ENCODE measurements around the gene DIO2. TPM values are rescaled to one million over a fixed set of nuclear protein-coding genes. Genes with fewer than 3 reads are reported as not detected.

DIO2 gene
- total RNA-seq, 3 donors from 2014 or later (not counting 1 experiment from before 2014, with no cell fraction given), result not detected

DNA sequence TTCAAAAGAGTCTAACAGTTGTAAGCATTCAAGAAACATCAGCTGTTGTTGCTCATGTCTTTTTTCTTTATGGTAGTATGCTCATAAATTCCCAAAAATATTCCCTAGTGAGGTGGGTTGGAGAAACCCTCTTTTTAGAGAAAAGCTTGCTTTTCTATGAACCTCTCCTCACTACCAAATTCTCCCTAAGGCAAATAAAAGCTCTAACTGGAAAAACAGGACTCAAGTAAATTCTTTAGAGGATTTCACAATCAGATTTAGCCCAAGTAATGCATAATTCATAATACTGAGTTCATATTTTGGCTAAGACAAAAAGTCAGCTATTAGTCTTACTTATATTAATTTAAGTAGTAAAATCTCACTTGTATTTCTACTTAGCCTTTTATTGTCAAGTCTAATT is 59.1 kb downstream of the DIO2 start:
- ATAC-seq (no peak), DNase-seq (no peak)
- H3K4me1 Mint-ChIP-seq, result no peaks in the 10 kb centered on the region
- Histone ChIP-seq H3K27ac (ENCODE audit: low read length) (no peak overlapping the region), H3K36me3 (ENCODE audit: control insufficient read depth, insufficient read depth, low read length) (no peaks in the 10 kb centered on the region), H3K4me3 (ENCODE audit: low read length) (no peak overlapping the region), H3K9me3 (ENCODE audit: control insufficient read depth, insufficient read depth, low read length) (no peaks in the 10 kb centered on the region), H3K4me1 (ENCODE audit: control insufficient read depth, insufficient read depth, low read length) (no peaks in the 10 kb centered on the region), H3K27me3 (ENCODE audit: control insufficient read depth, insufficient read depth, low read length) (no peaks in the 10 kb centered on the region)
- intact Hi-C loops (cut with micrococcal nuclease), result no loop called here
- H3K9me3 Mint-ChIP-seq, result peaks cover 9 to 13% of the 10 kb centered on the region in 2 donors
- no peaks in the 10 kb centered on the region for H3K27me3 Mint-ChIP-seq (ENCODE audit: low read depth in 2 of 2)
- no peak overlapping the region for H3K27ac Mint-ChIP-seq
- no peaks in the 10 kb centered on the region for H3K36me3 Mint-ChIP-seq
- TF ChIP-seq, protein P1, sequence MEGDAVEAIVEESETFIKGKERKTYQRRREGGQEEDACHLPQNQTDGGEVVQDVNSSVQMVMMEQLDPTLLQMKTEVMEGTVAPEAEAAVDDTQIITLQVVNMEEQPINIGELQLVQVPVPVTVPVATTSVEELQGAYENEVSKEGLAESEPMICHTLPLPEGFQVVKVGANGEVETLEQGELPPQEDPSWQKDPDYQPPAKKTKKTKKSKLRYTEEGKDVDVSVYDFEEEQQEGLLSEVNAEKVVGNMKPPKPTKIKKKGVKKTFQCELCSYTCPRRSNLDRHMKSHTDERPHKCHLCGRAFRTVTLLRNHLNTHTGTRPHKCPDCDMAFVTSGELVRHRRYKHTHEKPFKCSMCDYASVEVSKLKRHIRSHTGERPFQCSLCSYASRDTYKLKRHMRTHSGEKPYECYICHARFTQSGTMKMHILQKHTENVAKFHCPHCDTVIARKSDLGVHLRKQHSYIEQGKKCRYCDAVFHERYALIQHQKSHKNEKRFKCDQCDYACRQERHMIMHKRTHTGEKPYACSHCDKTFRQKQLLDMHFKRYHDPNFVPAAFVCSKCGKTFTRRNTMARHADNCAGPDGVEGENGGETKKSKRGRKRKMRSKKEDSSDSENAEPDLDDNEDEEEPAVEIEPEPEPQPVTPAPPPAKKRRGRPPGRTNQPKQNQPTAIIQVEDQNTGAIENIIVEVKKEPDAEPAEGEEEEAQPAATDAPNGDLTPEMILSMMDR (IDR thresholded peaks at IDR 0.05), result no peak
- H3K4me3 Mint-ChIP-seq, result no peak overlapping the region

DNA sequence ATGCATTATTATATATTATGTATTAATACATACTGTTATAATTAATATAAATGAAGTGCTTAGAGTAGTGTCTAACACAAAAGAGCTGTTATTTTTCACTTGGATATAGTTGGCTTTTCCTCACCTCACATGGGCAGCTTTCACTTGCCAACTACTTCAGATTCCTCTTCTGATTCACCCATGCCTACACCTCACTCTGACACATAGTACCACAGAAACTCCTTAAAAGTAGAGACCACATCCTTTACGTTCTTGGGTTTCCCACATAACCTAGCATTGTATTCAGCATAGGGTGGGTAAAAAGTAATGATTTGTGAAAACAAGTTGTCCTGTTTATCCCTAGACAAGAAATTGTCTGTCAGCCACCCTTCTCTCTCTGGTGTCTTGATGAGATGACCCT is 61.0 kb downstream of the DIO2 start:
- Histone ChIP-seq H3K9me3 (ENCODE audit: control insufficient read depth, insufficient read depth, low read length) (no peaks in the 10 kb centered on the region), H3K36me3 (ENCODE audit: control insufficient read depth, insufficient read depth, low read length) (no peaks in the 10 kb centered on the region), H3K4me1 (ENCODE audit: control insufficient read depth, insufficient read depth, low read length) (no peaks in the 10 kb centered on the region), H3K4me3 (ENCODE audit: low read length) (no peak overlapping the region), H3K27me3 (ENCODE audit: control insufficient read depth, insufficient read depth, low read length) (no peaks in the 10 kb centered on the region), H3K27ac (ENCODE audit: low read length) (no peak overlapping the region)
- peaks cover 13 to 14% of the 10 kb centered on the region in 2 donors for H3K9me3 Mint-ChIP-seq
- no CpG with 5 or more reads among the region's 1 CpG for WGBS (ENCODE audit: insufficient coverage)
- intact Hi-C loops (cut with micrococcal nuclease), result no loop called here
- no peaks in the 10 kb centered on the region for H3K27me3 Mint-ChIP-seq (ENCODE audit: low read depth in 2 of 2)
- H3K27ac Mint-ChIP-seq, result no peak overlapping the region
- no peak for ATAC-seq
- H3K4me3 Mint-ChIP-seq, result no peak overlapping the region
- no peaks in the 10 kb centered on the region for H3K4me1 Mint-ChIP-seq
- TF ChIP-seq, protein P1 (IDR thresholded peaks at IDR 0.05), result no peak
- no peaks in the 10 kb centered on the region for H3K36me3 Mint-ChIP-seq
- DNase-seq, result no peak
